ENCODE results near the gene MARCHF11. TPM values are rescaled to one million over a fixed set of nuclear protein-coding genes. Genes with fewer than 3 reads are reported as not detected.

Gene MARCHF11
- not detected for total RNA-seq

- TF ChIP-seq CTCF (IDR thresholded peaks at IDR 0.05; ENCODE audit: low read depth): no peak
These were observed at the start of gene MARCHF11 for GRCh38 chr5:16179511-16179935. MARCHF11 (minus strand) TSS chr5:16179791; CDS start chr5:16179575, 216 bp downstream.

- TF ChIP-seq CTCF (IDR thresholded peaks at IDR 0.05; ENCODE audit: low read depth): no peak
These were observed 46.3 kb upstream of the MARCHF11 start for GRCh38 chr5:16225927-16226326.

GRCh38 chr5:16192311-16192710 is 12.7 kb upstream of the MARCHF11 start:
- no peak for TF ChIP-seq CTCF (IDR thresholded peaks at IDR 0.05; ENCODE audit: low read depth)

GRCh38 chr5:16180789-16181082 is 1.1 kb upstream of the MARCHF11 start:
- no peak for TF ChIP-seq CTCF (IDR thresholded peaks at IDR 0.05; ENCODE audit: low read depth)

GRCh38 chr5:16179936-16180788 is 571 bp upstream of the MARCHF11 start:
- TF ChIP-seq CTCF (IDR thresholded peaks at IDR 0.05; ENCODE audit: low read depth): no peak

- TF ChIP-seq CTCF (IDR thresholded peaks at IDR 0.05; ENCODE audit: low read depth): no peak
These were observed 732 bp downstream of the MARCHF11 start for GRCh38 chr5:16178745-16179372.

- TF ChIP-seq CTCF (IDR thresholded peaks at IDR 0.05; ENCODE audit: low read depth): no peak
These were observed 10.0 kb downstream of the MARCHF11 start for GRCh38 chr5:16169550-16169949.

All from subcutaneous adipose tissue (tissue), 4 donors.